HG03196 (cell line): ENCODE data around the gene VANGL1.

Experiments
- ATAC-seq: cut with Tn5 transposase; IDR thresholded peaks from one replicate; pipeline ENCODE4 v1.9.1; 2021; ENCODE audit not compliant: unreplicated experiment

VANGL1 gene

DNA sequence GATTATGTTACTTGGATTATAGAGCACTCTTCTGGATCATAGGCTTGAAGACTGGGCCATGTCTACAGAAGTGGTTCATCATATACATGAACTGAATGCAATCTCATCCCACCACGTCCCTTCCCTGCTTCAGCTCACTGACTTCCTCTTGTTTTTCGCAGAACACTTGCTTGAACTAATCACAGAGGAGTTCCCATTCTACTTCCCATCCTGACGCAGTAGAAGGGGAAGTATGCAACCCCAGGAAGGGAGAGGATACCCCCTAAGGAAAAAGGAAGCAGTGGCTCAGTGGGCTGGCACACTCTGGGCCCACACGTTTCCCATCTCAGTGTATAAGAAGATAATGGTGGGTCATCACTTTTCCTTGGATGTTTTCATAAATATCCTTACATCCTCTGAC lies 90.5 kb downstream of the VANGL1 start:
- no peak for ATAC-seq

DNA sequence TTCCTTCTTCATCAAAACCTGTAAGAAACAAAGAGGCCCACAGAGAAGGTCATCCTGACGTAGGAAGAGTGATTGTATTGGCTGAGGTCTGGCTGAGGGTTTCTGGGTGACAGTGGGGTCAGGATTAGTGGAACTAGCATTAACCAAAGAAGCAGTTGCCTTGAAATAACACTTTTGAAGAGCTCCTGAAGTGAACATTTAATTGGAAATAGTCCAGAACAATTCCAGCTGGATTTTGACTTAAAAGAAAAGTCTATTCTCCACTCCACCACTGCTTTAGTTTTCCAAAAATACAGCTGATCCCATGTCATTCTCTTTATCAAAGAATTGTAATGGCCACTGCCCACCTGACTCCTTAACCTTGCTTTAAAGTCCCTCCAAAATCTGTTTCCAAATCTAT lies 99.0 kb downstream of the VANGL1 start:
- no peak for ATAC-seq

DNA sequence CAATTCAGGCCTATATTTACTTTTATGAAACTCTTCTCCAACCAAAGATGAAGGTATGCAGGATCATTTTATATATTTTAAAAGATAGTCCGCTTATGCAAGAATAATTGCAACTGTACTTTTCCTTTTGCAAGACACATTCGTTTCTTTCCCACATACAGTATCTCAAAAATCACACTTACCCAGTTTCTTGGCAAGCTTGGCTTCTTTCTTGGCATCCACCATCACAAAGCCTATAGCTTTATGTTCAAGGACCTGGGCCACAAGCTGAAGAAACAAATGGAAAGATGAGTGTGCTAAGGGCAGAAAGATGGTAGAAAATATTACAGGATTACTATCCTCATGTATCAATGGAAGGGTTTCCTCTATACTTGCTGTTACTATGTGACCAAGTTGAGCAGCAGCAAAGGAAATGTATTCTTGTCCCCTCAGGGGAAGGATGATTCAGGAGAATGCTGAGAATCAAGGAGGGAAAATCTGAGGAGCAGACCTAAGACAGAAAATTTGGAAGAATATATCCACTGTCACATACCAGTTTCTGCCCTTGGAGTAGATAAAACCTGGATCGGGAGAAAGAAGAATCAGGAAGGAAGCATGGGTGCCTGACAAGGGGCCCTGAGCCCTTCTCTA lies 103.0 kb downstream of the VANGL1 start:
- no peak for ATAC-seq

DNA sequence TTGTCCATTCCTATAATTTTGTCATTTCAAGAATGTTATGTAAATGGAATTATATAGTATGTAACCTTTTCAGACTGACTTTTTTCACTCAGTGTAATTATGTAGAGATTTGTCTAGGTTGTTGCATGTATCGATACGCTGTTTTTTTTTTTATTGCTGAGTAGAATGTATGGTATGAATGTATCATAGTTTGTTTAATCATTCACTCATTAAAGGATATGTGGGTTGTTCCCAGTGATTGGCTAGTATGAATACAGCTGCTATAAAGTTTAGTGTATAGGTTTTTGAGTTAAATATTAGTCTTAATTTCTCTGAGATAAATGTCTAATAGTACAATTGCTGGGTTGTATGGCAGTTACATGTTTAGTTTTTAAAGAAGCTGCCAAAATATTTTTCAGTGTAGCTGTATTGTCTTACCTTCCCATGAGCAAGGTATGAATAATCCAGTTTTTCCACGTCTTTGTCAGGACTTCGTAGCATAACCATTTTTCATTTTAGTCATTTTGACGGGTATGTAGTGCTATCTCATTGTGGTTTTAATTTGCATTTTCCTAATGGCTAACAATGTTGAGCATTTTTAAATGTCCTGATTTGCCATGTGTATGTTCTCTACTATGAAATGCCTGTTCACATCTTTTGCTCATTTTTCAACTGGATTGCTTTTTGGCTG lies 104.4 kb downstream of the VANGL1 start:
- ATAC-seq, result no peak
